Activated T-helper 1 cell treated with Interleukin-2 at 50 U/mL for 16 hours (primary cell): ENCODE data around the gene CD74.
"Not testable (repeated sequence)": the region's sequence is repeated elsewhere in the genome, so short reads cannot be mapped to it uniquely, and the experiment has no call there.

Source experiments
- DNase-seq: peaks from one replicate; pipeline ENCODE4 v3.0.0-alpha.2; 2020; ENCODE audit warnings: low read depth

CD74 gene

GRCh38 chr5:150441813-150442698 lies 29.3 kb upstream of the CD74 start:
- no peak for DNase-seq

DNA sequence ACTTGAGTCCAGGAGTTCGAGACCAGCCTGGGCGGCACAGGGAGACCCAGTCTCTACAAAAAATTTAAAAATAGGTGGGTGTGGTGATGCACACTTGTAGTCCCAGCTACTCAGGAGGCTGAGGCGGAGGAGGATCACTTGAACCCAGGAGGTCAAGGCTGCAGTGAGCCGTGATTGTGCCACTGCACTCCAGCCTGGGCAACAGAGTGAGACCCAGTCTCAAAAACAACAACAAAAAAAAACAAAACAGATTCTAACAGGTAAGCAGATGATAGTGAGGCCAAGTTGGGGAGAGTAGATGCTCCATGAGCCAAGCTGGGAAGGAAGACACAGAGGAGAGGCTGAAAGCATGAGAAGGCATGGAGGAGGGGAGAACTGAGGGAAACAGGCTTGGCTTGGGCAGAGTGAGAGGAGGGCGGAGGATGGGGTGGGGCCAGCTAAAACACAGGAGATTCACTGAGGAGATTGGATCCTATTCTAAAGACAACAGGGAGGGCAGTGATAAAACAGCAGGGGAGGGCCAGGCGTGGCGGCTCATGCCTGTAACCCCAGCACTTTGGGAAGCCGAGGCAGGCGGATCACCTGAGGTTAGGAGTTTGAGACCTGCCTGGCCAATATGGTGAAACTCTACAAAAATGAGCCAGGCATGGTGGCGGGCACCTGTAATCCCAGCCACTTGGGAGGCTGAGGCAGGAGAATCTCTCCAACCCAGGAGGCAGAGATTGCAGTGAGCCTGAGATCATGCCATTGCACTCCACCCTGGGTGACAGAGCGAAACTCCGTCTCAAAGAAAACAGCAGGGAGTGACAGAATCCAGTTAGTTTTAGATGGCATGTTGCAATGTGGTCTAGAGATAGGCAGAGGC lies 28.5 kb upstream of the CD74 start:
- no peak for DNase-seq

- no peak for DNase-seq
These were observed 26.3 kb upstream of the CD74 start for GRCh38 chr5:150438873-150439546.

GRCh38 chr5:150436141-150436680 lies 23.5 kb upstream of the CD74 start:
- DNase-seq, result peak; percentile 78

GRCh38 chr5:150434464-150434863 lies 21.8 kb upstream of the CD74 start:
- no peak for DNase-seq

GRCh38 chr5:150431574-150431973 lies 18.9 kb upstream of the CD74 start:
- DNase-seq, result no peak

GRCh38 chr5:150431048-150431447 lies 18.3 kb upstream of the CD74 start:
- no peak for DNase-seq

- DNase-seq, result no peak
These were observed 16.7 kb upstream of the CD74 start for GRCh38 chr5:150429410-150429873.

GRCh38 chr5:150428978-150429377 lies 16.3 kb upstream of the CD74 start:
- no peak for DNase-seq

DNA sequence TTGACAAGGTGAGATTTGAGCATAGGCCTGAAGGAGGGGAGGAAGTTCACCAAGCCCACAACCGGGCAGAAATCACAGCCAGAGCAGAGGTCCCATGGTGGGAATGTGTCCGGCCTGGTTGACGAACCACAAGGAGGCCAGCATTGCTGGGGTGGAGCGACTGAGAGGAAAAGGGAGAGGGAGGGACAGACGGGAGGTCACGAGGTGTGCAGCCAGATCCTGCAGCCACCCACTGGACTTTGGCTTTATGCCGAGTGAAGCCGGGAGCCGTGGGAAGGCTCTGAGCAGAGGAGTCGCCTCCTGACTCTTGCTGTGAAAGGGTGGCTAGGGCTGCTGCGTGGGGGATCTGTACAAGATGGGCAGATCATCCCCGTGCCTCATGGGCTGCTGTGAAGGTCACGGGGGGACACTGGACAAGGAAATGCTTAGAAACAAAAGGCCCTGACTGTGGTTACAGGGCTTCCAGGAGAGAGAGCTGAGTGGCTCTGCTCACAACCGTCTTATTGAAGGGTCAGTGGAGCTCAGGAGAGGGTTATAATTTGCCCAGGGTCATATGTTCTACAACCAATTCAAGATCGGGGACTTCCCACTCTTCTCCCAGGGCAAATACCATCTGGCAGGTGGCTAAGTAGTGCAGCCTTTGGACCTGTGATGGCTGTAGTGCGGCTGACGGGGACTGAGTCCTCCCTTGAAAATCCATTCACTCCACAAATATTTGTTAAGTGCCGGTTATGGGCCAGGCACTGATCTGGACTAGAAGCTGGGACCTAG lies 15.6 kb upstream of the CD74 start:
- no peak for DNase-seq

- not testable (repeated sequence) for DNase-seq
These were observed 13.5 kb upstream of the CD74 start for GRCh38 chr5:150426165-150426564.

- no peak for DNase-seq
These were observed 10.0 kb upstream of the CD74 start for GRCh38 chr5:150422758-150423157.

DNA sequence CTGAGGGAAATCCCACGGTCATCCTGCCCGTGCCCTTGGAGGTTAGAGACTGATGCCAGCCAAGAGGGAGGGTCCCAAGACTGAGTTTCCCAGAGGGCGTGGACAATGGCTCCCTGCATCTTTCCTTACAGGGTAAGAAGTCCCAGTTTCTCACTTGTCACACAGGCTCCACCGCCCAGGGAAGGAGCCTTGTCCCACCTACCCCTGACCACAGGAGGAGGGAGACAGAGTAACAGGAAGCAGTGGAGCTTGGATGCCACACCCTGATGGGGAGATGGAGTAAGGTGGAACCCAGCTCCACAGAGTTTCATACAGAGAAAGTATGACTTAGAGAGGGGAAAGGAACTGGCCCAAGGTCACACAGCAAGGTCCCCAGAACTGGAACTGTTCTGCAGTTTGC lies 9.4 kb upstream of the CD74 start:
- no peak for DNase-seq

DNA sequence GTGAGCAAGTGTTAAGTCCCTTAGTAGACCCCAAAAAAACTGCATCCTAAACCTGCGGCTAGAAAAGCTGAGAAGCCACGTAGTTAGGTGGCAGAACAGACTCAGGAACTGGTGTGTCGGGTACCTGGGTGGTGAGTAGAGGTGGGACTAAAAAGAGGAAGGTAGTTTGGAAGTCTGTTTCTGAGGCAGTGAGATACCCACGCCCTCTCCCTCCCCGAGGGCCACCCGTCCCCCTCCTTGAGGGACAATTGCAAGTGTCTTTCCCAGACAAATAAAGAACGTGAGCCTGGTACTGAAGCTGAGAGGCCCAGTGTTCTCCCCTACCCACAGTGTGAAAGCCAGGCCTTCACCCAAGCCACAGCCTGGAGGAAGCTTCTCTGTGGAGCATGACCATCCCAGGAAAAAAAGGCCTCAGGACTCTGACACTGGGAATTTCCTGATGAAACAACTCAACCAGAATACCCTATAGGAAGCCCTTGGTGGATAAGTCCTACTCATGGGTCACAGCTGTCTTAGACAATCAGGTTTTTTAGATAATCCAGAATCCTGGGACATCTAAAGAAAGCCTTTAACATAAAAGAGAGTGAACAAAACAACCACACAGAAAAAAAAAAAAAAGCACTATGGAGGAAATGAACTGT lies 7.0 kb upstream of the CD74 start:
- DNase-seq, result no peak

DNA sequence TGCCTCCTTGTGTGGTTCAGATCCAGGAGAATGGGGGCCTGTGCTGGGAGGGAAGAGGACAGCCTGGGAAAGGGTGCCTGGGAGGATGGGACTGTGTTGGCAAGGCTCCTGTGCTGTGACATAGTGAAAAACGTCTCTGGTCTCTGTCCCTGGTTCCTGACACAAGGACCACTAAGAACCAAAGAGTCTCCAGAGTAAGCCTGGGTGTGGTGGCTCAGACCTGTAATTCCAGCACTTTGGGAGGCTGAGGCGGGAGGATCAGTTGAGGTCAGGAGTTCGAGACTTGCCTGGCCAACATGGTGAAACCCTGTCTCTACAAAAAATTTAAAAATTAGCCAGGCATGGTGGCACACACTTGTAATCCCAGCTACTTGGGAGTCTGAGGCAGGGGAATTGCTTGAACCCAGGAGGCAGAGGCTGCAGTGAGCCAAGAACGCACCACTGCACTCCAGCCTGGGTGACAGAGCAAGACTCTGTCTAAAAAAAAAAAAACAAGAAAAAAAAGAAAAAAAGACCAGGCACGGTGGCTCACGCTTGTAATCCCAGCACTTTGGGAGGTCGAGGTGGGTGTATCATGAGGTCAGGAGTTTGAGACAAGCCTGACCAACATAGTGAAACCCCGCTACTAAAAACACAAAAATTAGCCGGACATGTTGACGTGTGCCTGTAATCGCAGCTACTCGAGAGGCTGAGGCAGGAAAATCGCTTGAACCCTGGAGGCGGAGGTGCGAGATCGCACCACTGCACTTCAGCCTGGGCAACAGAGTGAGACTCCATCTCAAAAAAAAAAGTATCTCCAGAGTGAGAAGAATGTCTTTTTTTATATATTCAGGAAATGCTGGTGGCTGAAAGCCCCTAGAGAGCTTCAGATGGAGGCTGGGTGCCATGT lies 1.4 kb upstream of the CD74 start:
- not testable (repeated sequence) for DNase-seq

GRCh38 chr5:150413176-150413901 lies 629 bp upstream of the CD74 start:
- DNase-seq, result no peak

DNA sequence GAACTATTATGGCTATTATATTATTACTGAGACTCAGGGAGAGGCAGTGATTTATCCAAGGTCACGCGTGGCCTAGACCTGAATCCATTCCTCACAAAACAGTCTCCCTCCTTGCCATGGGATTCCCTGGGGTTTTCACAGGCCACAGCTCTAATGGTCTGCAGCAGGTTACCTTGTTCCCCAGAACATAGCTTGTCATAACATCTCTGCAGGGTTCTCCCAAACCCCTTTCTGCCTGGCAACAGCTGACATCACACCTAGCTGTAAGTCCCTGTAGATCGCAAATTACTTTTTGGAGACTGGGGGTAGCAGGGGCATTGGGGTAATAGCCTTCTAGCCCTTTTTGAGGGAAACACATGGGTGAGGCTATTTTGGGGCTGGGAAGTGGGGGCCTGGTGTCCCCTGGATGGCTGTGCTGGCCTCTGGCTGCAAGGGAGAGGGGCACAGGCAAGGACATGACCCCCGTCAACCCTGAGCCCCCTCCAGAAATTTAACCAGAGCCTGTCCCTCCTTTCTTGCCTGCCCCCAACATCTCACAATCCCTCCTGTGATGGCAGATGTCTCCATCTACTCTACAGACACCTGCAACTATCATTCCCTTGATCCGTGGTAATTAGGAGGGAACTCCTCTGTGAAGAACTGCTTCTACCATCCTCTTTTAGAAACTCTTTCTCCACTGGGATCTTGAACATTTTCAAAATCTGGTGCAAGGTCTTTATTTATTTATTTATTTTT lies 1.3 kb downstream of the CD74 start:
- DNase-seq, result peak; percentile 23

GRCh38 chr5:150410524-150411244 lies 2.0 kb downstream of the CD74 start:
- peak; percentile 15 for DNase-seq
